ENCODE measurements around the gene CHRNB4. TPM values are rescaled to one million over a fixed set of nuclear protein-coding genes. Genes with fewer than 3 reads are reported as not detected.

Gene CHRNB4
- total RNA-seq, 1 donor from 2014 or later, result 3.2 TPM

GRCh38 chr15:78574944-78575343 is 66.1 kb downstream of the CHRNB4 start:
- Mint-ChIP-seq H3K9me3 (no peaks in the 10 kb centered on the region), H3K27ac (no peak overlapping the region), H3K4me1 (peaks cover 2% of the 10 kb centered on the region), H3K27me3 (ENCODE audit: low read depth) (no peaks in the 10 kb centered on the region), H3K4me3 (no peak overlapping the region), H3K36me3 (no peaks in the 10 kb centered on the region)
- no peak for TF ChIP-seq CTCF (IDR thresholded peaks at IDR 0.05; ENCODE audit: unreplicated experiment)
- no peak for DNase-seq (ENCODE audit: low spot score in 2 of 2, unreplicated experiment in 2 of 2)

Other genes with a start within 250 kb of the CHRNB4 start
- 84.9 to 105 TPM (median 90.1 TPM) in 3 replicates for gene IREB2, start 203.0 kb downstream of the CHRNB4 start, total RNA-seq
- 5.6 to 7.0 TPM (median 6.0 TPM) in 3 replicates for gene HYKK, start 133.6 kb downstream of the CHRNB4 start, total RNA-seq
- 163 to 176 TPM (median 165 TPM) in 3 replicates for gene PSMA4, start 100.8 kb downstream of the CHRNB4 start, total RNA-seq
- gene CHRNA5, start 75.7 kb downstream of the CHRNB4 start, total RNA-seq, result 5.1 to 7.6 TPM (median 5.5 TPM) in 3 replicates
- 1.9 to 4.0 TPM (median 2.4 TPM) in 3 replicates for gene CHRNA3, start 20.2 kb downstream of the CHRNB4 start, total RNA-seq
- 98.7 to 101 TPM (median 99.2 TPM) in 3 replicates for gene ADAMTS7, start 170.3 kb upstream of the CHRNB4 start, total RNA-seq
- 414 to 450 TPM (median 444 TPM) in 3 replicates for gene MORF4L1, start 231.7 kb upstream of the CHRNB4 start, total RNA-seq

All from mesothelial cell of epicardium (in vitro differentiated cells).